GM20000 (cell line): ENCODE results near the gene CLCNKA.
"Not testable (repeated sequence)": the region's sequence is repeated elsewhere in the genome, so short reads cannot be mapped to it uniquely, and the experiment has no call there.

Source experiments
- DNase-seq: peaks from one replicate; pipeline ENCODE4 v3.0.0; 2012; ENCODE audit warnings: low spot score
- CTCF ChIP-seq: IDR thresholded peaks from 2 replicates; pipeline ENCODE4 v1.5.1; 2012; ENCODE audit warnings: mild to moderate bottlenecking, control low read depth; ENCODE audit errors: extremely low read depth, missing control alignments

The CLCNKA gene

GRCh38 chr1:16028237-16029002 lies 6.6 kb downstream of the CLCNKA start:
- DNase-seq: no peak
- no peak for TF ChIP-seq CTCF

- not testable (repeated sequence) for DNase-seq
These were observed 7.1 kb downstream of the CLCNKA start for GRCh38 chr1:16029003-16029268.

- TF ChIP-seq CTCF: no peak
- DNase-seq: no peak
These were observed 7.5 kb downstream of the CLCNKA start for GRCh38 chr1:16029288-16029687.

GRCh38 chr1:16031551-16031950 lies 9.7 kb downstream of the CLCNKA start:
- TF ChIP-seq CTCF: no peak
- DNase-seq: no peak

- DNase-seq: peak; percentile 91
- peak; percentile 92 for TF ChIP-seq CTCF
These were observed 10.7 kb downstream of the CLCNKA start for GRCh38 chr1:16032388-16033102.

GRCh38 chr1:16033103-16033632 lies 11.3 kb downstream of the CLCNKA start:
- not testable (repeated sequence) for DNase-seq

GRCh38 chr1:16036461-16036860 lies 14.6 kb downstream of the CLCNKA start:
- DNase-seq: not testable (repeated sequence)

- no peak for DNase-seq
- no peak for TF ChIP-seq CTCF
These were observed 16.7 kb downstream of the CLCNKA start for GRCh38 chr1:16038620-16038912.

GRCh38 chr1:16039871-16040270 lies 18.0 kb downstream of the CLCNKA start:
- not testable (repeated sequence) for DNase-seq
